ENCODE measurements around the gene RSPH10B.
"Not testable (repeated sequence)": the region's sequence is repeated elsewhere in the genome, so short reads cannot be mapped to it uniquely, and the experiment has no call there.

RSPH10B gene

GRCh38 chr7:5970347-5970911, at the start of gene RSPH10B:
Gene RSPH10B, minus strand, starts transcription at chr7:5970689. Its CDS starts 3,573 bp downstream, at chr7:5967116.
- in situ Hi-C loops (cut with HindIII; ENCODE audit: low pct_unique_long_range_greater_than_20kb, low sequenced_read_pairs); DNase-seq (ENCODE audit: low read depth in 1 of 2, low spot score in 1 of 2): not testable (repeated sequence)

- in situ Hi-C loops (cut with HindIII; ENCODE audit: low pct_unique_long_range_greater_than_20kb, low sequenced_read_pairs), result no loop called here
- DNase-seq (ENCODE audit: low read depth in 1 of 2, low spot score in 1 of 2), result no peak
- no peak for TF ChIP-seq JUND (IDR thresholded peaks at IDR 0.05; ENCODE audit: low read depth)
Observed at GRCh38 chr7:6016653-6016966, 46.1 kb upstream of the RSPH10B start.

- in situ Hi-C loops (cut with HindIII; ENCODE audit: low pct_unique_long_range_greater_than_20kb, low sequenced_read_pairs), result no loop called here
- DNase-seq (ENCODE audit: low read depth in 1 of 2, low spot score in 1 of 2), result peak in 1 of 2 experiments; percentile 58
- no peak for TF ChIP-seq JUND (IDR thresholded peaks at IDR 0.05; ENCODE audit: low read depth)
Observed at GRCh38 chr7:6015917-6016652, 45.6 kb upstream of the RSPH10B start.

DNA sequence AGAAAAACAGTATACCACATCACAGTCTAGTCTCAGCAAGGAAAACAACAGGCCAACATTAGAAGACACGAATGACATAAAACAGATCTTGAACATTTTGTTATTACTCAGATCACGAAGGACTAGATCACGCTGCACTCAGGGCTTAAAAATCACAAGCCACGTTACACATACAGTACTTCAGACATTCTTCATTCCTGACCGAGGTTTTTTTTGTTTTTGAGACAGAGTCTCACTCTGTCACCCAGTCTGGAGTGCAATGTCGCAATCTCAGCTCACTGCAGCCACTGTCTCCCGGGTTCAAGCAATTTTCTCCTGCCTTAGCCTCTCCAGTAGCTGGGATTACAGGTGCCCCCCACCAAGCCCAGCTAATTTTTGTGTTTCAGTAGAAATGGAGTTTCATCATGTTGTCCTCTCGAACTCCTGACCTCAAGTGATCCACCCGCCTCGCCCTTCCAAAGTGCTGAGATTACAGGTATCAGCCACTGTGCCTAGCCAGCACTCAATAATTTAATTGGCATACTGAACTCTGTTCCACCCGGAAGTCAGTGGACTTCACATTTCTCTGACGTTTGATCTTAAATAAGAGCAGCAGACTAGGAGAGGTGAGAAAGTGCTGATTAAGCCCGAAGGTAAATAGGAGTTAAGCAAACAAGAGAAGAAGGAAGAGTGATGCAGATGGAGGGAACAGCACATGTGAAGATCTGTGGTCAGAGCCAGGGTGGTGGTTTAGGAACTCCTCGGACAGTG, 42.0 kb upstream of the RSPH10B start:
- TF ChIP-seq JUND (IDR thresholded peaks at IDR 0.05; ENCODE audit: low read depth), result no peak
- in situ Hi-C loops (cut with HindIII; ENCODE audit: low pct_unique_long_range_greater_than_20kb, low sequenced_read_pairs), result no loop called here
- DNase-seq (ENCODE audit: low read depth in 1 of 2, low spot score in 1 of 2), result peak in 1 of 2 experiments; percentile 26

- in situ Hi-C loops (cut with HindIII; ENCODE audit: low pct_unique_long_range_greater_than_20kb, low sequenced_read_pairs), result no loop called here
- no peak for DNase-seq (ENCODE audit: low read depth in 1 of 2, low spot score in 1 of 2)
- no peak for TF ChIP-seq JUND (IDR thresholded peaks at IDR 0.05; ENCODE audit: low read depth)
Observed at GRCh38 chr7:6011541-6011940, 41.1 kb upstream of the RSPH10B start.

- DNase-seq (ENCODE audit: low read depth in 1 of 2, low spot score in 1 of 2); in situ Hi-C loops (cut with HindIII; ENCODE audit: low pct_unique_long_range_greater_than_20kb, low sequenced_read_pairs): not testable (repeated sequence)
Observed at GRCh38 chr7:6010370-6010769, 39.9 kb upstream of the RSPH10B start.

DNA sequence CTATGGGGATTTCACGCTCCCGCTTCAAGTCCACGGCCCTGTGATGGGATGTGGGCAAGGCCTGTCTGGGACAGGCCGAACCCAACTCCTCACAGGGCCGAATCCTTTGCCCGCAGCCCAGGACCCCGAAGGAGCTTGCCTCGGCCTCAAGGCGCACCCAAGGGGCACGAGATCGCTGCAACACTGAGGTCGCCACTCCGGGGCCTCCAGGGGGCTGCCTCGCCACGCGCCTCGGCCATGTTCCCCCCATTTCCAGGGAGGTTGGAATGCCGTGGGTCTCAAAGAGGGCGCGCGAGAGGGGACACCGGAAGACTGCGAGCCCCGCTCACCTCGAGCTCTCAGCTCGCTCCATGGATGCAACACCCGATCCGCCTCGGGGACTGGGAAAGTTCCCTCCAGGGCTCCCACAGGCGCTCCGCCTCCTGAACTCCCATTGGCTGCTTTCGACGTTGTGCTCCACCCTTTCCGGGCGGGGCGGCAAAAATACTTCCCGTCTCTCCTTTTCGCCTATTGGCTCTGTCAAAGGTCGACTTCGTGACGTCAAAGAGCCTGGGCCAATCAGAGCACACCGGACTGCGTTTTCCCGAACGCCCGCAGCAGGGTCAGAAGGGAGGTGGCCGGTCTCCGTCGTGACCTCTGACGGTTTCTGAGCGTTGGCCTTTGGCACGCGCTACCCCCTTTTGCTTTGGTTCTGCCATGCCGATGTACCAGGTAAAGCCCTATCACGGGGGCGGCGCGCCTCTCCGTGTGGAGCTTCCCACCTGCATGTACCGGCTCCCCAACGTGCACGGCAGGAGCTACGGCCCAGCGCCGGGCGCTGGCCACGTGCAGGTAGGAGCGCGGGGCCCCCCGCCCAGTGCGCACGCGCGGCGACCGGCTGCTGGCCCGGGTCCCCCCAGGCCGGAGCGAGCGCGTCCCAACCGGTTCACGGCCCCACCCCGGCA, 38.5 kb upstream of the RSPH10B start, which contains the start of the genes AIMP2 and PMS2:
Gene AIMP2, plus strand, starts transcription at position 605 of the 944 bp plus-strand sequence. Its CDS starts 92 bp downstream, at position 697.
Gene PMS2, minus strand, starts transcription at position 382 of the 944 bp plus-strand sequence. Its CDS starts 30 bp downstream, at position 352.
- DNase-seq (ENCODE audit: low read depth in 1 of 2, low spot score in 1 of 2), result peak; percentile 96 to 100
- in situ Hi-C loops (cut with HindIII; ENCODE audit: low pct_unique_long_range_greater_than_20kb, low sequenced_read_pairs), result no loop called here
- TF ChIP-seq JUND (IDR thresholded peaks at IDR 0.05; ENCODE audit: low read depth), result no peak

- in situ Hi-C loops (cut with HindIII; ENCODE audit: low pct_unique_long_range_greater_than_20kb, low sequenced_read_pairs); DNase-seq (ENCODE audit: low read depth in 1 of 2, low spot score in 1 of 2): not testable (repeated sequence)
Observed at GRCh38 chr7:6007835-6008590, 37.5 kb upstream of the RSPH10B start.

- TF ChIP-seq JUND (IDR thresholded peaks at IDR 0.05; ENCODE audit: low read depth), result no peak
- DNase-seq (ENCODE audit: low read depth in 1 of 2, low spot score in 1 of 2), result no peak
- in situ Hi-C loops (cut with HindIII; ENCODE audit: low pct_unique_long_range_greater_than_20kb, low sequenced_read_pairs), result no loop called here
Observed at GRCh38 chr7:6007386-6007785, 36.9 kb upstream of the RSPH10B start.

DNA sequence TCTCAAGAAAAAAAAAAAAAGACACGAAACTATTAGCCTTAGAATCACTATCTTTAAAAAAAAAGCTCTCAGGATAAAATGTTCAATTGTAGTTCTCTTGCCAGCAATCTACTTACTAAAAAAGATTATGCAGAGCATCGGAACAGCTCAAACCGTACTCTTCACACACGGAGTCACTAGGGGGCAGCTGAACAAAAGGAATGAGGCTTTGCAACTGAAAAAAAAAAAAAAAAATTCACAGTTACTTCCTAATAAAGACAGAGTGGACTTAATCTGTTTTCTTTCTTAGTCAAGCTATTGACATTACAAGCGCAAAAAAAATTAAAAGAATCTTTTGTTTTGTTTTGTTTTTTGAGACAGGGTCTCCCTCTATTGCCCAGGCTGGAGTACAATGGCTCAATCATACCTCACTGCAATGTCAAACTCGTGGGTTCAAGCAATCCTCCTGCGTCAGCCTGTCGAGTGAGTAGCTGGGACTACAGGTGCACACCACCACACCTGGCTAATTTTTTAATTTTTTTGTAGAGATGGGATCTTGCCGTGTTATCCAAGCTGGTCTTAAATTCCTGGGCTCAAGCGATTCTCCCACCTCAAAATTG, 26.8 kb upstream of the RSPH10B start:
- peak; percentile 19 to 69 for DNase-seq (ENCODE audit: low read depth in 1 of 2, low spot score in 1 of 2)
- TF ChIP-seq JUND (IDR thresholded peaks at IDR 0.05; ENCODE audit: low read depth), result no peak
- in situ Hi-C loops (cut with HindIII; ENCODE audit: low pct_unique_long_range_greater_than_20kb, low sequenced_read_pairs), result no loop called here

GRCh38 chr7:5987061-5987460, 16.6 kb upstream of the RSPH10B start:
- in situ Hi-C loops (cut with HindIII; ENCODE audit: low pct_unique_long_range_greater_than_20kb, low sequenced_read_pairs), result not testable (repeated sequence)

GRCh38 chr7:5979680-5980314, 9.3 kb upstream of the RSPH10B start:
- DNase-seq (ENCODE audit: low read depth in 1 of 2, low spot score in 1 of 2); in situ Hi-C loops (cut with HindIII; ENCODE audit: low pct_unique_long_range_greater_than_20kb, low sequenced_read_pairs): not testable (repeated sequence)

More at GRCh38 chr7:5987061-5987460, 16.6 kb upstream of the RSPH10B start:
- DNase-seq (ENCODE audit: low read depth in 1 of 2, low spot score in 1 of 2), result not testable (repeated sequence)

GRCh38 chr7:5973580-5973979, 3.1 kb upstream of the RSPH10B start:
- in situ Hi-C loops (cut with HindIII; ENCODE audit: low pct_unique_long_range_greater_than_20kb, low sequenced_read_pairs); DNase-seq (ENCODE audit: low read depth in 1 of 2, low spot score in 1 of 2): not testable (repeated sequence)

DNA sequence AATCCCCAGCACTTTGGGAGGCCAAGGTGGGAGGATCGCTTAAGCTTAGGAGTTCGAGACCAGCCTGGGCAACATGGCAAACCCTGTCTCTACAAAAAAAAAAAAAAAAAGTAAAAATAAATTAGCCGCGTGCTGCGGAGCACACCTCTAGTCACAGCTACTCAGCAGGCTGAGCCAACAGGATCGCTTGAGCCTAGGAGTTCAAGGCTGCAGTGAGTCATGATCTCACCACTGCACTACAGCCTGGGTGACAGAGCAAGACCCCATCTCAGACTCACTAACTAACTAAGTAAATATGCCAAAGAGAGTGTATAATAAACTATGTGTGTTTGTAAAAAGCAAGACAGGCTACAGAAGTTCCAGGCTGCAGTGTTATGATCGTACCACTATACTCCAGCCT, 6.7 kb downstream of the RSPH10B start:
- not testable (repeated sequence) for DNase-seq (ENCODE audit: low read depth in 1 of 2, low spot score in 1 of 2)

GRCh38 chr7:5963205-5963604, 7.3 kb downstream of the RSPH10B start:
- in situ Hi-C loops (cut with HindIII; ENCODE audit: low pct_unique_long_range_greater_than_20kb, low sequenced_read_pairs); DNase-seq (ENCODE audit: low read depth in 1 of 2, low spot score in 1 of 2): not testable (repeated sequence)

More for the DNA sequence above, 6.7 kb downstream of the RSPH10B start:
- in situ Hi-C loops (cut with HindIII; ENCODE audit: low pct_unique_long_range_greater_than_20kb, low sequenced_read_pairs), result not testable (repeated sequence)

All from T47D (cell line).